Stimulated activated CD8-positive, alpha-beta memory T cell treated with anti-CD3 and anti-CD28 coated beads, Interleukin-15, amount 100 ng/mL, for 24 hours (primary cell): ENCODE data around the gene NDUFB7.
"Not testable (repeated sequence)": the region's sequence is repeated elsewhere in the genome, so short reads cannot be mapped to it uniquely, and the experiment has no call there.

Source experiments
- DNase-seq: peaks from one replicate; pipeline ENCODE4 v3.0.0-alpha.2; 2020; ENCODE audit warnings: low read depth

NDUFB7 gene

GRCh38 chr19:14553042-14553938 lies 18.6 kb downstream of the NDUFB7 start:
- no peak for DNase-seq

GRCh38 chr19:14552006-14552360 lies 19.9 kb downstream of the NDUFB7 start:
- not testable (repeated sequence) for DNase-seq

DNA sequence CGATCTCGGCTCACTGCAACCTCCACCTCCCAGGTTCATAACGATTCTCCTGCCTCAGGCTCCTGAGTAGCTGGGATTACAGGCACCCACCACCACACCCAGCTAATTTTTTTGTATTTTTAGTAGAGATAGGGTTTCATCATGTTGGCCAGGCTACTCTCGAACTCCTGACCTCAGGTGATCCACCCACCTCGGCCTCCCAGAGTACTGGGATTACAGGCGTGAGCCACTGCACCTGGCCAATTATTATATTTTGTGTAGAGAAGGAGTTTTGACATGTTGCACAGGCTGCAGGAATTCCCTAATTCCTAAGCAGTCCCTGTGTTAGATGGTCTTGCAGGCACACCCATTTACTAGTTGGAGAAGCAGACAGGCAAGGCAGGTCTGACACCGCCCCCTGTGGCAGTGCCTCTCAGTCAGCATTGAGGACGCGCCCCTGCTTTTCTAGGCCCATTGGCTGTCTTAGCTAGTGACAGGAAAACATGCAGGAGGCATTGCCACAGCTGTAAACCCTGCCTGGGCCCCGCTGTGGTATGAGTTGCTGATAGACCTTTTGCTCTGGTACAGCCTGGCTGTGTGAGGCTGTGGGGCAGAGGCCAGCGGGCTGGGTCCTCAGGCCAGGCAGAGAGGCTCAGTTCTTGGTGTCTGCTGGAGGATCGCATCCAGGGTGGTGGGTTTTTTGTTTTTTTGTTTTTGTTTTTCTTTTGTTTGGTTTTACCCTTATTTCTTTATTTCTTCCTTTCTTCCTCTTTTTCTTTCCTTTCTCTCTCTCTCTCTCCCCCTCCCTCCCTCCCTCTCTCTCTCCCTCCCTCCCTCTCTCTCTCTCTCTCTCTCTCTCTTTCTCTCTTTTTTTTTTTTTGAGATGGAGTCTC lies 20.5 kb downstream of the NDUFB7 start:
- DNase-seq = peak; percentile 31

DNA sequence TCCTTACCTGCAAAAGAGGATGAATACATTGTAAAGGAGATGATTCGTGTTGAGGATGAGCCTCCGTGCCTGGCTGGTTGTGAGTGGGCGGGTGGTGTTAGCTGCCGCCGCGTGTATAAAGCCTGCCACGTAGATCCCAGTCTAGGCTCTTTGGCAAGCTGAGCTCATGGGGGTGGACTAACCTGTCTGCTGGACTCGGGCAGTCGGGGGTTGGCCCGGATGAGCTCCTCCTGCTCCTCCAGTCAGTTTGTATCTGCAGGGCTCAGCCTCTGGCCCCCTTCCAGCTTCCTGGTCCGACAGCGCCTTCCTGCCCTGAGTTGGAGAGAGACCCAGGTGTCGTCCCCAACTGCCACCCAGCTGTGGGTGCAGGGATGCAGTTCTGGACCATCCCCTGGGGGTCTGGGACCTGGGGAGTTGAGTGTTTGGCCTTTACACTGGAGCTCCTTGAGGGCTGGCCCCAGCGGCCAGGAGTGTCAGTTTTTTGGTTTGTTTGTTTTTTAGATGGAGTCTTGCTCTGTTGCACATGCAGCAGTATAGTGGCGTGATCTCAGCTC lies 21.6 kb downstream of the NDUFB7 start:
- no peak for DNase-seq

DNA sequence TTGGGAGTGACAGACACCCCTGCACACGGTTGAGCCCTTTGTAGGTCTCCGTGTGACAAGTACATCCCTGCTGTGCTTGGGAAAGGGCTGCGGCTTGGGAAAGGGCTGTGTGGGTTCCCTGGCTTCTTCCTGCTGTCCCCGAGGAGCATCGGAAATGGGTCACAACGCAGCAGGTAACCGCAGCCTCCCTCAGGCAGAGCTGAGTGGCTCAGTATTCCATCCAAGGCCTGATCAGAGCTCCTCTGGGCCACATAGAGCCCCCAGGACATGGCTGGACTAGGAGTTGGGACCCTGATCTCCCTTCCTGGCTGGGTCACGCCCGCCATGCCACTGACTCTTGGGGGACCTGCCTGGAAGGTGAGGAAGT lies 26.2 kb downstream of the NDUFB7 start:
- no peak for DNase-seq

DNA sequence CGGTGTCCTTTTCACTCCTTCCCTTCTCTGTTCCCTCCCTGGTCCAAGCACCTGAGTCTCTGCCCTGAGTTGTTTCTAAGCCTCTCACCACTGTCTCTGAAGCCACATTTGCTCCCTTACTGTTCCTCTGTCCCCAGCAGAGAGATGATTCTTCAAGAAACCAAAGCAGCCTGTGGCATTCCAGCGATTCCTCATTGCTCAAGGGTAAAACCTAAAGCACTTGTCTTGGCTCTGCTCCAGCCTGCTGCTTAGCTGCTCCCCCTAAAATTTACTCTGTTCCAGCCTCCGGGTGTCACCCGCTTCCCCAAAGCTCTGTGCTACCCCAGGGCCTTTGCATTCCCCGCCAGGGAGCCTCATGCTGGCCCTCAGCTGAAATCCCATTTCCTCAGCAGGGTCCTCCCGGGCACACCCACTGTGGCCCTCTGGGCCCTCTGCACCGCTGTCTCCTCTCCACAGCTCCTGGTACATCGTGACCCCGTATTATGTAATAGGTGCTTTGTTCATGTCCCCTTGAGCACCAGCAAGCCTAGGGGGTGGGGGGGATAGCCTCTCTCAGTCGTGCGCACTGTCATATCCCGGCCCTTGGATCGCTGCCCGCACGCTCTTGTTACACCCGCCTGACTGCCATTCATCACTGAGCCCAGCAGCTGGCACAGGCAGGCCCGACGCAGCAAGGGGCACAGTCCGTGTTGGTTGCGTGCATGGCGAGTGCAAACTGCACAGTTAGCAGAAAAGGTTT lies 26.7 kb downstream of the NDUFB7 start:
- DNase-seq = no peak

- no peak for DNase-seq
Observed at GRCh38 chr19:14544047-14544446, 27.8 kb downstream of the NDUFB7 start.

DNA sequence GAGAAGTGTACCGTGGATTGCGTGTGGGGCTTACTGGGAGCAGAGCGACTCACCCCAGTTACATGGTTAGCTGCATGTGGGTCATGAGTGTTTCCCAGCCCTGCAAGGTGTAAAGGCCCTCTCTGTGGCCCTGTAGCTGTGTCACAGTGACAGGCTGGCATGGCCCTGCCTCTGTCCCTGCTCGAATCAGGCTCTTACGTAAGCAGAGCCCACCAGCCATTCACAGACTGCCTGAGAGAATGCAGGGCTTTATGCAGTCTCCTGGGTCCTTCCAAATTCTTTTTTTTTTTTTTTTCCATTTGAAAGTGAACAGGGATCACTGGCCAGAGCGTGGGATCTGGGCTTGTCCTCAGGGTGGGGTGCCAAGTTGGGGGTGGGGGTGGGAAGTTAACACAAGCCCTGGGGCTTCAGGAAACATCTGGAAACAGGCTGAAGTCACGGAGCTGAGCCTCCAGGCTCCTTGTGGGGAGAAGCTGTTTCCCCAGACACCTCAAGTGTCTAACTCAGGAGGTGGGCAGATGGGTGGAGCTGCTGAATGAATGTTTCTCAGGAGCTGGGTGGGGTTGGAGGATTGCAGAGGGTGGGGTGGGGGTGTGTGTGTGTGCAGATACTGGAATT lies 29.0 kb downstream of the NDUFB7 start:
- DNase-seq = no peak

- DNase-seq = not testable (repeated sequence)
Observed at GRCh38 chr19:14541979-14542378, 29.9 kb downstream of the NDUFB7 start.

DNA sequence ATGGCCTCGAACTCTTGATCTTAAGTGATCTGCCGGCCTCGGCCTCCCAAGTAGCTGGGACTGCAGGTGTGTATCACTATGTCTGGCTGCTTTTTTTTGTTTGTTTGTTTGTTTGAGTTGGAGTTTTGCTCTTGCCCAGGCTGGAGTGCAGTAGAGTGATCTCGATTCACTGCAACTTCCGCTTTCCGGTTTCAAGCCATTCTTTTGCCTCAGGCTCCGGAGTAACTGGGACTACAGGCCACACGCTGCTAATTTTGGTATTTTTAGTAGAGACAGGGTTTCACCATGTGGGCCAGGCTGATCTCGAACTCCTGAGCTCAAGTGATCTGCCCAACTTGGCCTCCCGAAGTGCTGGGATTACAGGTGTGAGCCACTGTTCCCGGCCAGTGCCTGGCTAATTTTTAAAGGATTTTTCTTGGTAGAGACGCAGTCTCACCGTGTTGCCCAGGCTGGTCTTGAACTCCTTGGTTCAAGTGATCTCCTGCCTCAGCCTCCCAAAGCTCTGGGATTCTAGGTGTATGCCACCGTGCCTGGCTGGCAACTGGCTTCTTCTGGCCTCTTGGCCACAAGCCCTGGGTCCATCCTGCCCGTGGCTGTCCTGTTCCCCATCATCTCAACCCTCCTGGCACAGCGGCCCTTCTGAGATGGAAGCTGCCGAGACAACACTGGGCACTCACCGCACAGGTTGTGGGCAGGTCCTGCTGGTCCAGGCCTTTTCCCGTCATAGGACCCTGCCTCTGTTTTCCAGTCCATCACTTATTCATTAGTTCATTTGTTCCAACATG lies 30.9 kb downstream of the NDUFB7 start:
- DNase-seq = no peak

- DNase-seq = no peak
Observed at GRCh38 chr19:14536926-14537692, 34.8 kb downstream of the NDUFB7 start.

- DNase-seq = no peak
Observed at GRCh38 chr19:14533450-14533849, 38.4 kb downstream of the NDUFB7 start.

- DNase-seq = no peak
Observed at GRCh38 chr19:14530506-14530905, 41.4 kb downstream of the NDUFB7 start.

- DNase-seq = no peak
Observed at GRCh38 chr19:14530005-14530348, 41.9 kb downstream of the NDUFB7 start.

DNA sequence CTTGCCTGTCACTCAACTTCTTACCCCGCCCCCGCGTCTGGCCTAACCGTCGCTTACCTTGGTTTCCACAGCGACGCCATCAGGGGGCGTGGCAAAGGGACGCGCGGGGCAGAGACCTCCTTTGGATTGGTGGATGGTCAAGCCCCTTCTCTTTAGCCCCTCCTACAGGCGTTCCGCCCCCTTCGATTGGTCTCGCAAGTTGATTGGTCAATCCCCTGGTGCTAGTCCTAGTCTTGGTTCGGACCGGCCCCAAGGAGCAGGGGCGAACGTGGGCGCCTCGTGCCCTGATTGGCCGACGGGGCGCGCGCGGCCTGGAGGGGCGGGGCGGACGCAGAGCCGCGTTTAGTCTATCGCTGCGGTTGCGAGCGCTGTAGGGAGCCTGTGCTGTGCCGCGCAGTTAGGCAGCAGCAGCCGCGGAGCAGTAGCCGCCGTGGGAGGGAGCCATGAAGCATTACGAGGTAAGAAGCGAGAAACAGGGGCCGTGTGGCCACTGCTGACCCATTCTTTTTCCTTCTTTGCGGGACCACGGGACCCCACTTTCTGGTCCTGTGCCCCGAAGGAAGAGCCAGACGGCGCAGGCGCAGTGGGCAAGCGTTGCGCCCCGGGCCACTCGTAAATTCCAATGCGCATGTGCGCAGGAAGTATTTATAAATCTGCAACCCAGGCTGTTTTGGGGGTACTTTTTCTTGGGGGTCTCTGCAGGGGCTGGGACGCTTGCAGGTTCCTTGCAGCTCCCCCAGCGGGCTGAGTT lies 42.4 kb downstream of the NDUFB7 start, which contains the start of gene TECR:
TECR (plus strand) TSS at position 341 of the 751 bp plus-strand sequence; CDS start at position 444, 103 bp downstream.
- DNase-seq = peak; percentile 97

DNA sequence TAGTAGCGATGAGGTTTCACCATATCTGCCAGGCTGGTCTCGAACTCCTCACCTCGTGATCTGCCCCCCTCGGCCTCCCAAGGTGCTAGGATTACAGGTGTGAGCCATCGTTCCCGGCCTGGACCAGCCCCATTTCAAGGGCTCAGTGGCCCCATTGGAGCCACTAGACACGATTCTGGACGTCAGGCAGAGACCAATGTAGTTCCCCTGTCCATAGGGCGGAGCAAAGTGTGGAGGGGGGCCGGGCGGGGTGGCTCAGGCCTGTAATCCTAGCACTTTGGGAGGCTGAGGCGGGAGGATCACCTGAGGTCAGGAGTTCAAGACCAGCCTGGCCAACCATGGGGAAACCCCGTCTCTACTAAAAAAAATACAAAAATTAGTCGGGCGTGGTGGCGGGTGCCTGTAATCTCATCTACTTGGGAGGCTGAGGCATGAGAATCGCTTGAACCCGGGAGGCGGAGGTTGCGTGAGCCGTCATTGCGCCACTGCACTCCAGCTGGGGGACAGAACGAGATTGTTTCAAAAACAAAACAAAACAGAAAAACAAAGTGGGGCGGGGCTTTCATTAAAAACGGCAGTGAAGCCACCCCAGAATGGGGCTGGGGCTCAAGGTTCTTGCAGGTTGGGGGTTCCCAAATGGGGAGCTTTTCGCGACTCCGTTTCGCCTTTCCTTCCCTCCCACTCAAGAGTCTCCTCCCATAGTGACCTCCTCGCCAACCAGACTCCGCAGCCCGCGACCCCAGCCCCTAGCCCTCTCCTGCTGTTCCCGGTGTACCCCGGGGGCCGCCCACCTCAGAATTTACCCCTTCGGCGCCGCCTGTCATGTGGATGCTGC lies 43.2 kb downstream of the NDUFB7 start:
- DNase-seq = no peak

- no peak for DNase-seq
Observed at GRCh38 chr19:14526423-14526822, 45.4 kb downstream of the NDUFB7 start.

DNA sequence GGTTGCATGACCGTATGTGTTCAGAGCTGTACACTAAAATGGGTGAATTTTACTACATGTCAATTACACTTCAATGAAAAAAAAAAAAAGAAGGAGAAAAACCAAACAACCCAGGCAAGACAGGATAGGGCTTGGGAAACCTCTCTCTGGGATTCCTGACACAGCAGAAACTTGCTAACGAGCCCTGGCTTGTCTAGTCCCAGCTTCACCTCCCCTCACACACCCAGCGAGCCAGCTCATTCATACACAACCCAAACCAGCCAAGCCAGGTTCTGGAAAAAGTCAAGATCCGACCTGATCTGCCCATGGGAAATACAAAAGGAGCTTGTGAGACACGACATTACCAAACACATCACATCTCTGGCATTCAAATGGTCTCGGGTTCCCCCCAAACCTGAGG lies 46.1 kb downstream of the NDUFB7 start:
- DNase-seq = no peak
